CD4-positive, alpha-beta T cell treated with Interleukin-15 for 1 hour (primary cell): ENCODE results near the gene SLC24A3.
"Not testable (repeated sequence)": the region's sequence is repeated elsewhere in the genome, so short reads cannot be mapped to it uniquely, and the experiment has no call there.

Source experiments
- DNase-seq: peaks from one replicate; pipeline ENCODE4 v3.0.0-alpha.2; 2020

The SLC24A3 gene

DNA sequence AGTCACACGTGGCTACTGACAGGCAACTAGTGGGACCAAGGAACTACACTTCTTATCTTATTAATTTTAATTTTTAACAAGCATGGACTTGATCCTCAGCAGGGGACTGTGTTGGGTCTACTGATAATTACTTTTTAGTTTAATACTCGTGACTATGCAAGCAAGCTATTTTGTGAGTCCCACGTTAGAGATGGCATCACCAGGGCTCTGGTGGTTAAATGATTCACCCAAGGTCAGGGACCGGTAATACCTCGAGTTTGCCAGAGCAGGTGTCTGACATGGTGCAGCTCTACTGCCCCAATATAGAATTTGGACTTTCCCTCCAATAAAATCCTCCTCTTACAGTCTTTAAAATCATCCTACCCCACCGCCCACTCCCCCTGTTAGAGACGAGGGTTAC lies 447.0 kb downstream of the SLC24A3 start:
- no peak for DNase-seq

DNA sequence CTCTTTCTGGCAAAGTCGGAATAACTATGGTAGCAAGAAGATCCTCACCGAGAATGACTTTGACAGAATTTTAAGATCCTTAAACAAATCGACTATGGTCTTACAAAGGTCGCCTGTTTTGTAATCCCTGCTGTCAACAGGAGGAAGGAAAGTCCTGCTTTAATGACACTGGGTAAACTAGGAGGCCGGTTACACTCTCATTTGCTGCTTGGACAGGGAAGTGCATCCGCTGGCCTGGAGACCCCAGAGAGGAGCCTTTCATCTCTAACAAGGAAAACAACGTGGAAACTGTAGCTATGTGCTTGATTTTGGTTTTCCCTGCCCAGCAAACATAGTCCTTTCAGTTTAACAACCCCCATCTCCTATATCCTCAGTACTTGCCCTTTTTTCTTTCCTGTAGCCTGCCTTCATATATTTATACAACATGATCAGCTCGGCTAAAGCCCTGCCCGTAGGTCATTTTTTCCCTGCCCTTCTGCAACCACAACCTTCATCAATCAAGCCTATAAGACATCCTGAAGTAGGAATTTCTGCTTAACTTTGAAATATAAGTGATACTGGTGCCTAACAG lies 448.5 kb downstream of the SLC24A3 start:
- no peak for DNase-seq

- peak; percentile 46 for DNase-seq
Observed at GRCh38 chr20:19661717-19662636, 449.5 kb downstream of the SLC24A3 start.

GRCh38 chr20:19662637-19662995 lies 450.2 kb downstream of the SLC24A3 start:
- no peak for DNase-seq

DNA sequence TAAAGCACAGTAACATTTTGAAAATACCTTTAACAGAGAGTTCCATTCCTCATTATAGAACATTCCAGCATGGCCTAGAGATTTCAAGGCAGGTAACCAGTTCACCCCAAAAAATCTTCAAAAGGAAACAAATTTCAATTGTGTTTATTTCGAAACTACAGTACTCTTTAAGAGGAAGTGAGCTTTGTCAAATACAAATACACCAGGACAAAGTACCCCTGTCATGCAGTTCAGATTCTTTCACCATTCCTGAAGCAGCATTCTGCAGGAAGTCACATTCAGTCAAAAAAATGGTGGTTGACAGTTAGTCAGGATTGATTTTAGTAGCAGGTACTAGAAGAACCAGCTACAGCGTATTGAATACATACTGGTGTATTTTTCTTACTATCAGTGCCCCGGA lies 456.0 kb downstream of the SLC24A3 start:
- no peak for DNase-seq

DNA sequence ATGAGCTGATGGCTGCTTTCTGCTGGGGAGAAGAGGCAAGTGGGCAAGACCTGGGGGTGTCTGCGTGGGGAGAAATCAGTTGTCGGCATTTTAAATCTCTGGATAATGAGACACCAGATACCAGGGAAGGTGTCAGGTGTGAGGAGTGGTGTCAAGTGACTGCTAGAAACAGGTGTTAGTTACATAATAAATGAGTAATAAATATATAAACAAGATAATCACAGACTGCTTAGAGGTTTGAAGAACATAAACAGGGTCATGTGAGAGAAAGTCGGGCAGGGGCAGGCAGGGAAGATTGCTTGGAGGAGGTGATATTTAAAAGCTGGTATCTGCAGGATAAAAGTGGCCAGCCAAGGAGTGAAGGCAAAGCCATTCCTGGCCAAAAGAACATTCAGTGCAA lies 458.4 kb downstream of the SLC24A3 start:
- DNase-seq = no peak

DNA sequence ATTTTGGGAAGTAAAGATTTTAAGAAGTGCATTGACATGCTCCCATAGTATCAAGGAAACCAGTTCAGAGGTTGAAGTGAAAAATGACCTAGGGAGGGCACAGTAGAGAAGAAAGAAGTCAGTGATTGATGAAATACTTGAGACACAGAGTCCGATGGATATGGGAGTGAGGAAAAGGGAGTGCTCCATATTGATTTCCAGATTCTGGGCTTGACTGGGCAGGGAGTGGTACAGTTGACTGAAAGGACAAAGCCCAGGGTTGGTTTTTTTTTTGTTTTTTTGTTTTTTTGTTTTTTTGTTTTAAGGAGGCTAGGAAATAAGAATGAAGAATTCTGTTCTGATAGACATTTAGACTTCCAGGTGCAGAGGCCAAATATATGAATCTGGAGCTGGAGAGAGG lies 458.9 kb downstream of the SLC24A3 start:
- no peak for DNase-seq

DNA sequence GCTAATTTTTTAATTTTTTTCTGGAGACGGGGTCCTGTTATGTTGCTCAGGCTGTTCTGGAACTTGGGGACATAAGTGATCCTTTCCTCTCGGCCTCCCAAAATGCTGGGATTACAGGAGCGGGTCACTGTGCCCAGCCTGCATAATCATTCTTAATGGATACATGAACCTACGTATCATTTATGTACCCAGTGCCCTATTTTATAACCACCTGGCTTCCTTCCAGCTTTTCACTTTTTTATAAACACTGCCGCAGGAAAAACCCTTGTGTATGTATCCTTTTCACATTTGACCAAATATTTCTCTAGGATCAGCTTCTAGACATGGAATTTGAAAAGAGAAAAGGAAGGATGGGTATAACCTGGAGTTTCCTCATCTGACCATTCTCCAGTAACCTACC lies 460.1 kb downstream of the SLC24A3 start:
- DNase-seq = no peak

DNA sequence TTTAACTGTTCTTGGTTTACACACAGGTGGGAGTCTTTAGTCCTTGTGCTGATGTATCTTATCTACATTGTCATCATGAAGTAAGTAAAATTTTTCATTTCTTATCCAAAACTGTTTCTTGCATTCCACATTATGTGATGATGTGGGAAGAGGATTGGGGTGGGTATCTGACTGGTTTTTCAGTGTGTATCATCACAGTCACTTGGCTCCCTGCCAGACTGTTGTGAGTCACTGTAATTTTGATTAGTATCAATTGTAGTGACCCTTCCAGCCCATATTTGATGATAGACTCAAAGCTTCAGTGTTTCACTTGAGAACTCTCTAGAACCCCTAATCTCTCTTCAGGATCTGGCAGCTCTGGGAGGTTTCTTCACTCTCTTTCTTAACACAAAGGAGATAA lies 461.1 kb downstream of the SLC24A3 start:
- DNase-seq = no peak

GRCh38 chr20:19676202-19676601 lies 463.8 kb downstream of the SLC24A3 start:
- DNase-seq = no peak

GRCh38 chr20:19677336-19677735 lies 464.9 kb downstream of the SLC24A3 start:
- no peak for DNase-seq

DNA sequence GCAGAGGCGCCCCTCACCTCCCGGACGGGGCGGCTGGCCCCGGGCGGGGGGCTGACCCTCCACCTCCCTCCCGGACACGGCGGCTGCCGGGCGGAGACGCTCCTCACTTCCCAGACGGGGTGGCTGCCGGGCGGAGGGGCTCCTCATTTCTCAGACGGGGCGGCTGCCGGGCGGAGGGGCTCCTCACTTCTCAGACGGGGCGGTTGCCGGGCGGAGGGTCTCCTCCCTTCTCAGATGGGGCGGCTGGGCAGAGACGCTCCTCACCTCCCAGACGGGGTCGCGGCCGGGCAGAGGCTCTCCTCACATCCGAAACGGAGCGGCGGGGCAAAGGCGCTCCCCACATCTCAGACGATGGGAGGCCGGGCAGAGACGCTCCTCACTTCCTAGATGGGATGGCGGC lies 466.1 kb downstream of the SLC24A3 start:
- DNase-seq = not testable (repeated sequence)

- DNase-seq = no peak
Observed at GRCh38 chr20:19679900-19680495, 467.6 kb downstream of the SLC24A3 start.

DNA sequence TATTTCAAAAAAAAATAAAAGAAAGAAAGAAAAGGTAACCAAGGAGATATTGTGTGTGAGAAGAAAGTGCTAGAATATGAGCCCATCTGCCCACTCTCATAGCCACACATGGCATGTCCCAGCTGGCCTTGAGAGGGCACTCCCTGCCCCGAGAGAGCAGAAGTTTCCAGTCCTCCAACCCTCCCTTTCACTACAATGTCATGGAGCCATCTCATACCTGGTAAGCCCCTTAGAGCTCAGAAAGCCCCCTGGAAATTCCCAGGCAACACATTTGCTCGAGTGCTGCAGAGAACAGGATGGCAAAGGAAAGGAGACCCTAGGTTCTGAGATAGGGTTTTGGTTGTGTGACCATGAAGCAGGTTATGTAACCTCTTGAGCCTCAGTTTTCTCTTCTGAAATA lies 469.8 kb downstream of the SLC24A3 start:
- DNase-seq = no peak

- DNase-seq = no peak
Observed at GRCh38 chr20:19683188-19683587, 470.7 kb downstream of the SLC24A3 start.

GRCh38 chr20:19683822-19684221 lies 471.4 kb downstream of the SLC24A3 start:
- no peak for DNase-seq

DNA sequence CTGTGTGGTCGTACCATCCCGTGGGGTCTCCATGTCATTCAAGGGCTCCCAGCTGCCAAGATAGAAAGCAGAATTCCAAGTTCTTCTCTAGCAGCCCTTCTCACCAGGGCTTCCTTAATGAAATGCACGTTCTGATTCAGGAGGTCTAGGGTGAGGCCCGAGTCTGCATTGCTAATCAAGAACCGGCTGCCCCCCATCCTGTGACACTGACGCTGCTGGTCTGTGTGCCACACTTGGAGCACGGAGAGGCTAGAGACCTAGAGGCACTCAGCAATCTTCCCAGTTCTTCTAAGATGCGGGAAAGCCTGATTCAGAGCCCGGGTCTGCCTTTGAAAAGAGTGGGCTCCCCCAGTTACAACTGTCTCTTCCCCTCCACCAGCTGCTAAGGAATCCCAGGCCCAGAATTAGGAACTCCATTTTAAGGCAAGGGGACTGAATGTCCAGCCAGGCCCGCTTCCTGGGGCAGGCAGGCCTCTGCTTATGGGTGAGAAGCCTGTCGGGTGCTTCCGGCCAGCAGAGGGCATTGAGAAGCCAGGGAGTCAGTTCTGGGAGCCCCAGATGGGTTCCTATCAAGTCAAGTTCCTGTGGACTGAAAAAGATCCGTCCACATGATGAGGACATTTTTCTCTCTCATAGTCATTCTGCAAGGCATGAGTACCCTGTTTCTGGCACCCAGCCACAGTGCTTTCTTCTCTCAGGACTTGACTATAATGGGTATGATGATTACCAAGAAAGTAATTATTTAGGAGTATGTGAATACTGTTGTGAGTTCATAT lies 475.8 kb downstream of the SLC24A3 start:
- no peak for DNase-seq

GRCh38 chr20:19690462-19690861 lies 478.0 kb downstream of the SLC24A3 start:
- DNase-seq = no peak

DNA sequence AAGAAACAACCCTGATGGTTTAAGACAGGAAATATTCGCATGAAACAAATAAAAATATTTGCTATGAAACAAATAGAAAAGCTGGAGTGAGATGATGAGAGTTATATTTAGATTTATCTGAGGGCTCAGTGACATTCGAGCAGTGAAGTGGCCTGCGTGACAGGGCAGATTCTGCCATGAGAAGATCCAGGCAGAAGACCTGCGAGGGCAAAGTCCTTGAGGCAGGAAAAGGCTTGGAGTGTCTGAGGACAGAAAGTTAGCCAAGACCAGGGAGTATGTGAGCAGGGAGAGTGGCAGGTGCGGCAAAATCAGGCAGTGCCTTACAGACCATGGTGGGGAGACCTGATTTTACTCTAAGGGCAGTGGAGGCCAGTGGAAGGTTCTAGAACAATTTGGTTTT lies 478.7 kb downstream of the SLC24A3 start:
- no peak for DNase-seq

DNA sequence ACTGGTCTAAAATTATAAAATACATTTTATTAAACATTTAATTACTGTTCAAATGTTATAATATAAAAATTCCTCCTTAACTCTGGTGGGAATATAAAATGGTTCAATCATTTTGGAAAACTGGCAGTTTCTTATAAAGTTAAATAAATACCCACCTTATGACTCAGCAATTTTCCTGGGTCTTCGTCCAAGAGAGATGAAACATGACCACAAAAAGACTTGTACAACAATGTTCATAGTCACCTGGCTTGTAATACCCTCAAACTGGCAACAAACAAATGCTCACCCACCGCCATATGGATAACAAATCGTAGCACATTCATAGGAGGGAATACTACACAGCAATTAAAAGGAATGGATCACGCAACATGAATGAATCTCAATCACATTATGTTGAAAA lies 479.7 kb downstream of the SLC24A3 start:
- DNase-seq = no peak

GRCh38 chr20:19692685-19693119 lies 480.3 kb downstream of the SLC24A3 start:
- DNase-seq = no peak

DNA sequence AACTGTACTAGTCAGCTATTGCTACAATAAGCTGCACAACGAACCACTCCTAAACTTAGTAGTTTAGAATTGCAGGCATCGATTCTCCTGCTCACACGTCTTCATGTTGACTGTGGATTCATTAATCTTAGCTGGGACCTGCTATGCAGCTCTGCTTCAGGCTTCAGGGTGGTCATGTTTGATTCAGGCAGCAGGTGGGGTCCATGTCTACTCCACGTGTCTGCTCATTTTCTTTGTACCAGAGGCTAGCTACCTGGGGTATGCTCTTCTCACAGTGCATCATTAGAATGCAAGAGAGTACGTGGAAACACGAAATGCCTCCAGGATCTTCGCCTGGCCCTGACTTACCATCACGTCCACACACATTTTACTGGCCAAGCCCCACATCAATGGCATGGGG lies 481.1 kb downstream of the SLC24A3 start:
- DNase-seq = no peak

- DNase-seq = no peak
Observed at GRCh38 chr20:19695081-19695480, 482.6 kb downstream of the SLC24A3 start.
